GM21381 (cell line): ENCODE measurements around the gene TPO.
"Not testable (repeated sequence)": the region's sequence is repeated elsewhere in the genome, so short reads cannot be mapped to it uniquely, and the experiment has no call there.

Experiments used
- ATAC-seq: cut with Tn5 transposase; IDR thresholded peaks from one replicate; pipeline ENCODE4 v1.9.1; 2021; ENCODE audit warnings: mild to moderate bottlenecking, moderate library complexity; ENCODE audit not compliant: unreplicated experiment

TPO gene

GRCh38 chr2:1413156-1413710 is at the start of gene TPO:
TPO (plus strand) TSS chr2:1413463; CDS start chr2:1414409, 946 bp downstream.
- ATAC-seq: no peak

DNA sequence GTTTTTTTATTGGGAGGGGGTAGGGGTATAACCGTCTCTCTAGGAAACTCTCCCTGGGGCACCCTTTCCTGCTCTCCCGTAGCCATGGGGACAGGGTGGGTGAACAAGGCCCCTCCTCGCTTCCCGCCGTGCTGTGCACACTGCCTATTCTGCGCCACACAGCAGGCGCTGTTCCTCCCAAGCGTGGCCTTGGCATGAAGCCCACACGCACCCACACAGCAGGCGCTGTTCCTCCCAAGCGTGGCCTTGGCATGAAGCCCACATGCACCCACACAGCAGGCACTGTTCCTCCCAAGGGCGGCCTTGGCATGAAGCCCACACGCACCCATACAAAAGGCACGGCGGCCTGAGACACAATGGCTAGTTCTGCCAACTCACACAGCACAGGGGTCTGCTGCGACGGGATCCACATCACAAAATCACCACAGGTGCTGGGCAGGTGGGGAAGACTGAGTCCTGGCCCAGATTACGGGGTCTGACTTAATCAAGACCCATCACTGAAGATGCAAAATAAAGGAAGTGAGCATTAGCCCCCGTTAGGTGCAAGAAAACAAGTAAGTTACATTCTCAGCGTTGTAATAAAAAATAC is 46.6 kb upstream of the TPO start:
- ATAC-seq: no peak

- no peak for ATAC-seq
Observed at GRCh38 chr2:1367601-1368000, 45.7 kb upstream of the TPO start.

DNA sequence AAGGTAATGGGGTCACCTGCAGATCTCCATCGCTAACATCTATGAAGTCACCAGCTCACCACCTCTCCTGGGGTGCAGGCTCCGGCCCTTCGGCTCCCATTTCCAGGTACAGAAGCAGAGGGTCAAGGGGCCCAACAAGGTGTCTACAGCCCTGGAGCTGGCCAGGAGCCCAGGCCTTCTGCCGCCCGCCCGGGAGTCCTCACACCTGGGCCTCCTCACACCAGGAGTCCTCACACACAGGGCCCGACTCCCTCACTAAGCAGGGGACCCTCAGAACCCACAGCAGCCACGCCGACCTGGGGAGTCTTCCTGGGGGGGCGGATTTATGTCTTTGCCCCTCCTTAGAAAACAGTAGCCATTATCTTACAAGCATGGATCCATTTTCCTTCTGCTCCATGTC is 43.4 kb upstream of the TPO start:
- ATAC-seq: no peak

DNA sequence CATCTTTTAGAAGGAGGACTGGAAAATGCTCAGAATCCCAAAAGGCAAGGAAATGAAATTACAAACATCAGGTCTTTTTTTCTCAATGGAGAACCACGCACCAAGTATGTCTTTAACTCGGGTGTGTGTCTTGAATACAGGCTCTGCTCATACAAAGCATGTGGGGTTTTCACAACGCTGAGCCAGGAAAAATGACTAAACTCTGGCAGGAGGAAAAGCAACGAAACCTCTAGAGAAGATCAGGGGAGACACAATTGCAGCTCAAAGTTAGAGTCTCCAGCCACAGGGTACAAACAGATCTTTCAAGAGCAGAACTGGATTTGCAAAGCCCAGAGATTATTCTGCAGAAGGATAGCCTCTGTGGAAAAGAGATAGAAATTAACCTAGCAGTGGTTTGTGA is 42.8 kb upstream of the TPO start:
- ATAC-seq: no peak

- ATAC-seq: no peak
Observed at GRCh38 chr2:1371082-1371481, 42.2 kb upstream of the TPO start.

DNA sequence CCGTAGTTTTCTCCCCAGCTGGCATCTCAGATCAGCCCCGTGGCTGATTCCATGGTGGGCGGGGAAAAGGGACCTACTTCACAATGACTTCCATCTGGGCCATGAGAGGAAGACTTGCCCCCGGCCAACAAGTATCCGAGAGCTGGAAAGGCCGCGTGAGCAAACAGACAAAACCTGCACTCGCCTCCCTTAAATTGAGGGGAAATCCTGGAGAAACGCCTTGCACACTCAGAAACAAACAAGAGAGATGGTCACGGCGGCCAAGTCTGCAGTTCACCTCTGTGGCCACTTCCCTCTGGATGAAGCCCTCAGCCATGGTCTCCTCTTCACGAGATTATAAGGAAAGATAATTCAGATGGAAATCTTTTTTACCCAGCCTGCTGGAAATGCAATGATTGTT is 39.4 kb upstream of the TPO start:
- ATAC-seq: no peak

DNA sequence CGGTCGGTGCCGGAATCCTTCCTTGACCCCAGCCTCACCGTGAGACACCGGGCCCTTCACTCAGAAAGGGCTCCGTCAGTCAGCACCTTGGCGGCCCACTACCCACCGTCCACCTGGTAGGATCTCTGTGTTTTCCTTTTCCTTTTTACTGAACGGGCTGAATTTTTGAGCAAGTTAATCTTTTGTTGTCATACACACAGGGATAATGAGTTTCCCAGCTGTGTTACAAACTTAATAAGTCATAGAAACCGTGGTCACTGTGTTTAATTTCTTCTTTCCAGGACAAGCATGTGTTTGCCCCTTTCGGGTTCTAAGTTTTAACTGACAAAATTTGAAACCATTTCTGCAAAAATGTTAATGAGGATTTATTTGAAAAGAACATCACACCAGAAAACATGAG is 39.0 kb upstream of the TPO start:
- no peak for ATAC-seq

DNA sequence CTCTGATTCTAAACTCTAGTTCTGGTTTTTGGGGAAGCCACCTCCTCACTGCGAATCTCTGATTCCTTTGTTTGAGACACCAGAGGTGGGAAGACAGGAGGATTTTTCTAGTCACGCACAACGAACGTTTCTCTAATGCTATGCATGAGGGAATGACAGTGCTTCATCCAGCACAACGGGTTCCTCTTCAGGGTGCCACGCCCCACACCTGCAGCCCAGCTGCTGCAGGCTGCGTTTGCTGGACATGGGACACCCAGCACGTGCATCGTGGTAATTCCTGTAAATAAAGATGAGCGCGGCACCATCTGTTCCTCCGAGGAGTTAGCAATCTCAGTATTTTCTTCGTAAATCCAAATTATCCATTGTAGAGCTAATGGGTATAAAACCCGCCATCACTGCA is 37.5 kb upstream of the TPO start:
- ATAC-seq: no peak

DNA sequence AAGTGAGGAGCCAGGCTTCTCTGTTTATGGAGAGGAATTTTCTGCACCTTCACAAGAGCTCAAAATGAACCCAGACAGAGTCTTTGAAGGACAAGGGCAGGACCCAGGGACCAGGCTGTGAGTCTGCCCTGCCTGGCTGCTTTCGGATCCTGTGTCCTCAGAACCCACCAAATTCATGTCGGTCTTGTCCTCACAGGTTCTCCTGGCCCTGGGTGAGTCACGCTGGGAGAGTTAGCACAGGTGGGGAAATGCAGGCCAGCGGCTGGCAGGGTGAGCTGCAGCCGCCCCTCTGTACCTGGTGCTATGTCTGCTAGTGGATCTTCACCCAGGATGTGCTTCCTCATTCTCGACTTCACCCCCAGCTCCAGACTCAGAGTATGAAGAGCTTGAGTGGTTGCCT is 35.8 kb upstream of the TPO start:
- ATAC-seq: no peak

DNA sequence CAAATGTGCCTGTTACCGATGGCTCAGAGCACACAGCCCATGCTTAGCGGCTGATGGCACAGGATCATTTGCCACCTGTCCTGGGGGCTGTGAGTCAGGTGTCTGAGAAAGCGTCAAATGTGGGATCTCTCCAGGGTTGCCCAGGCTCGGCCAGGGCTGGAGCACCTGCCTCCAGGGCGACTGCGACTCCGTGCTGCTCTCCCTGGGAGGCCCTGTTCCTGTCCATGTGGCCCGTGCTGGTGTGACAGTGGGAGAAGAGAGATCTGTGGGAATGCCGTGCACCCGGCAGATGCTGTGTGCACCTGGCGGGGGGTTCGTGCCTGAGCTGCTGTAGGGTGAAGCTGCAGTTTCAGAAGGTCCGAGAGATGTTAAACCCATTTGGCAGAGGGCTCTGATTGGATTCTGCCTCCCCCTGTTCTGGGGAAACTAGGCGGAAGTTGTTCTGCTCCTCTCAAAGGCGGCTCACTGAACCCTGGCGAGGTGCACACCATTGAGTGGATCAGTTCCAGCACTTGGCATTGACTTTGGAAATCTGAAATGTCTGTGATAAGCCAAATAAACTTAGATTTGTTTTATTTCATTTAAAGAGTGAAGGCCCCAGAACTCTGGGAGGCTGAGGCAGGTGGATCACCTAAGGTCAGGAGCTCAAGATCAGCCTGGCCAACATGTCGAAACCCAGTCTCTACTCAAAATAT is 34.7 kb upstream of the TPO start:
- no peak for ATAC-seq

DNA sequence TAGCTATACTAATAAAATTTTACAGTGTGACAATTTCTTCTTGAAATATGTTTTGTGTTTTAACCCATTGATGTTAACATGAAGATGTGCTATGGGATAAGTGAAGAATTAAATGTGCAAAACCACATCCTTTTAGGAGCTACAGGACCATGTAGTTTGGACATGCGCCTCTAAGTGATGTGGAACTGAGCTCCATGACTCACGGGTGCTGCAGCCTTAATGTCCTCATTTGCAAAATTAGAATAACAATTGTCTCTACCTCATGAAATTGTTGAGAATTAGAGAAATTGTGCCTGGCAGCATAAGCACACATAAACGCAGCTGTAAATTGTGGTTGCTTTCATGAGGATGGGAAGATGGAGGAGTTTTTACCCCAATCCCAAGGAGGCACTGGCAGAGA is 31.6 kb upstream of the TPO start:
- no peak for ATAC-seq

GRCh38 chr2:1387954-1388725 is 25.1 kb upstream of the TPO start:
- not testable (repeated sequence) for ATAC-seq

- ATAC-seq: not testable (repeated sequence)
Observed at GRCh38 chr2:1390118-1390517, 23.1 kb upstream of the TPO start.

- ATAC-seq: no peak
Observed at GRCh38 chr2:1393321-1393720, 19.9 kb upstream of the TPO start.

- no peak for ATAC-seq
Observed at GRCh38 chr2:1394709-1395408, 18.4 kb upstream of the TPO start.

DNA sequence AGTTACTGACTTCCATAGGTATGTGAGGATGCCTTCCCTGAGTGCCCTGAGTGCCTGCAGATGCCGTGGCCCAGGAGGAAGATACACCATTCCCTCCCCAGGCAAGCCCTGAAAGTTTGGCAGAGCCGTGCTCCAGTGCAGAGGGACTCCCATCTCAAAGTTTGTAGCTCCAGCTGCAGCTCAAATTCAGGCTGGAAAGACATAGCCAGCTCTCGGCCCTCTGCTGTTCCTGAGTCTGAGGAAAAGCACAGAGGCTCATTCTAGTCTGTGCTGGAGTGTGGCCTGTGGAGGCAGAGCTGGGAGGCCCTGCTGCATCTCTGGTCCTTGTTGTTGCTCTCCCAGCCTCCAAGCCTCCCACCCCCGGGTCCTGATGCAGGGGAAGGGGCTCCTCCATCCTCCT is 15.9 kb upstream of the TPO start:
- no peak for ATAC-seq

- no peak for ATAC-seq
Observed at GRCh38 chr2:1398191-1398590, 15.1 kb upstream of the TPO start.

DNA sequence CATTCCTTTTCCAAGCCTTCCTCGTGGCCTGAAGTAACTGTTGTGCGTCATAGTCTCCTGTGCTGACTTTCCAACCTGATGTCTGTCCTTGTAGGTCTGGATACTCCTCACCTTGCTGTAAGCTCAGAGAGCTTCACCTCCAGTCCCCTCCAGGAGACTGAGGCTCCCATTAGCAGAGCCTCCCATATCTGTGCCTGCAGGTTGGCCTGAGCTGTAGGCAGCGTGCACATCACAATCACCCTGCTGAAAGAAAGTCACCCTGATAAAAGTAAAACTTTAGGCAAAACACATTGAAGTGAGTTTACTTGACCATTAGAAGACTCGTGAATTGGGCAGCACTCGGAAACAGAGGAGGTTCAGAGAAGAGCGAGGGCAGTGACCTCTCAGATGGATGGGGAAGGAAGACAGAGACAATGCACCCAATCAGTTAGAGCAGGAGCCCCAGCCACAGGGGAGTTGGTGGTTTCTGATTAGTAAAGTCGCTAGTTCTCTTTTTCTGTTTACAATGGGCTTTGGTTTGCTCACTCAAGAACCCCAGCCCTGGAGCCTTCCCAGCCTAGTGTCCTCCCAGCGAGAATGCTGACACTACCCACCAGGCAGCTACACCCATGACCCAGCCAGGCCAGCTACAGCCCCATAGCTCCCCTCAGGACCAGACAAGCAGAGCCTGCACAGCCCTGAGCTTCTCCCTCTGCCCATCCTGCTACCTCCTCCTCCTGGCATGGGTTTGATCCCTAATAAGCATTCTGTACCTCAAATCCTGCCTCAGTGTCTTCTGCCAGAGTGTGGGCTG is 12.1 kb upstream of the TPO start:
- ATAC-seq: no peak

GRCh38 chr2:1402064-1402463 is 11.2 kb upstream of the TPO start:
- ATAC-seq: no peak
